ENCODE data around the gene CCDC85B.
A peak's percentile ranks its signal among the peaks of the same experiment; 100 is the strongest.

CCDC85B gene

GRCh38 chr11:65869643-65870306, 20.7 kb upstream of the CCDC85B start:
- no peak for DNase-seq

DNA sequence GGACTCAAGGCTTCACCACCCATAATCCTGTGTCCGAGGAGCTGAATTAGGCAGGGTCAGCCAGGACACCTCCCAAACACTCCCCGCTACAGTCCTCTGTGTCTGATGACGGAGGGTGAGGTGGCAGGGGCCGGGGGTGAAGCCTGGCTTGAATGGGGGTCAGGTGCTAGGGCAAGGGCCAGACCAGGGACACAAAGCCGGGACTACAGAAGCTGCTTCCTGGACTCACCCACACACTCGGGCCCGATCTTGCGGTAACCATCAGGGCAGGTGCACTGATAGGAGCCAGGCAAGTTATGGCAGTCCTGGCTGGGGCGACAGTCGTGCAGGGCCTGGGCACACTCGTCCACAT, 20.2 kb upstream of the CCDC85B start:
- no peak for DNase-seq

DNA sequence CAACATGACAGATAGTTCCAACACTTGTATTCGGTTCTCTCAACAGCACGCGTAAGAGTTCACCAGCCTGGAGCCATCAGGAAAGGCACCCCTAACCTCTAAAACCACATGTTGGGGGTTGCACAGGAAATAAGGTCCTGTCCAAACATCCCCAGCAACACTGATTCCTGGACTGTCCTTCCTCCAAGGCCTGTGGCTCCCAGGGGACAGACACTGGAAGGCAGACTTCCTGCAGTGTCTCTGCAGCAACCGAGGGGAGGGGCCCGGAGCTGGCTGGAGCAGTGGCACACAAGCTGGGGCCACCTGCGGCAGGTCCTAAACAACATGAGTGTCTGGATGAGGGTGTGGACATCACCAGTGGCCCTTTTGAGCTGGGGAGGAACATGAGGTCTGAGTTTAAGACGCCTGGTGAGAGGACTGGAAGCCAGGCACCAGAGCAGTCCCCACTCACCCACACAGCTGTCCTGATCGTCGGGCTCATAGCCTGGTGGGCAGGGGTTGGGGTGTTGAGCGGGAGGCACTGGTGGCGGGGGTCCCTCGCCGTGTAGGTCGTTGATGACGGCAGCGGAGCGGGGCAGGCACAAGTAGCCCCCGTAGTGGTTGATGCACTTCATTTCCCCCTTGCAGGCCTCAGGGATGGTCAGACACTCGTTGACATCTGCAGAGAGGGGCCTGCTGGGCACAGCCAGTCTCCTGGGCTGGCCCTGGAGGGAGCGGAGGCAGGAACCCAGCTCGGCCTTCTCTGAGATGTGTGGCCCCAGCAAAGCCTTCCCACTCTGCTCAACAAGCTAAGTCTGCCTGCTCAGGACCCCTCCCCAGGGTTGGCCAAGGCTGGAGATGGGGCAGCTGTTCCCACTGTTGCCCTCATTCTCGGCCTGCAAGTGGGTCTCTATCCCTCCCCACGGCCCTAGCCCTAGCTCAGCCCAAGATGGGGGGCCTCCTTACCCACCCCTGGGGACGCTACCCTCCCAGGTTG, 19.5 kb upstream of the CCDC85B start:
- DNase-seq: no peak

GRCh38 chr11:65871811-65872548, 18.5 kb upstream of the CCDC85B start:
- no peak for DNase-seq

- no peak for DNase-seq
Observed at GRCh38 chr11:65872586-65873317, 17.7 kb upstream of the CCDC85B start, which contains the start of gene EFEMP2. Gene EFEMP2 (minus strand): TSS chr11:65872800. CDS start chr11:65872354, 446 bp downstream.

- peak; percentile 92 for DNase-seq
Observed at GRCh38 chr11:65873318-65874156, 16.9 kb upstream of the CCDC85B start.

DNA sequence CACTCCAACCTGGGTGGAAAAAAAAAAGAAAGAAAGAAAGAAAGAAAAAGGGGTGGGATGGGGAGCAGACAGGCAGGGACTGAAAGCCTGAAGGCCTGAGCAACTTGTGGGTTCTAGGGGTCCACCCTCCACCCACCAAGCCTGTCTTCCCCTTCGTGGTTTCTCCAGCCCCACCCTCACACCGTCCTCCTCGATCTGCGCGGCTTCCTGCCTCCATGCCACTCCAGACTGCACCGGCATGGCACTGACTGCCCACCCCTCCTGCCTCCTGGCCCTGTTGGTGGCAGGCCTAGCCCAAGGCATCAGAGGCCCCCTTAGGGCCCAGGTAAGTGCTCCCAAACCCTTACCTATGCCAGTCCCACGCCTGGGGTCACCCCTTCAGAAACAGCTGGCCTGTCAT, 10.9 kb upstream of the CCDC85B start, which contains the start of gene CTSW:
Gene CTSW, plus strand, starts transcription at position 221 of the 400 bp plus-strand sequence. Its CDS starts 18 bp downstream, at position 239.
- peak; percentile 50 for DNase-seq

GRCh38 chr11:65880027-65880426, 10.4 kb upstream of the CCDC85B start:
- no peak for DNase-seq

DNA sequence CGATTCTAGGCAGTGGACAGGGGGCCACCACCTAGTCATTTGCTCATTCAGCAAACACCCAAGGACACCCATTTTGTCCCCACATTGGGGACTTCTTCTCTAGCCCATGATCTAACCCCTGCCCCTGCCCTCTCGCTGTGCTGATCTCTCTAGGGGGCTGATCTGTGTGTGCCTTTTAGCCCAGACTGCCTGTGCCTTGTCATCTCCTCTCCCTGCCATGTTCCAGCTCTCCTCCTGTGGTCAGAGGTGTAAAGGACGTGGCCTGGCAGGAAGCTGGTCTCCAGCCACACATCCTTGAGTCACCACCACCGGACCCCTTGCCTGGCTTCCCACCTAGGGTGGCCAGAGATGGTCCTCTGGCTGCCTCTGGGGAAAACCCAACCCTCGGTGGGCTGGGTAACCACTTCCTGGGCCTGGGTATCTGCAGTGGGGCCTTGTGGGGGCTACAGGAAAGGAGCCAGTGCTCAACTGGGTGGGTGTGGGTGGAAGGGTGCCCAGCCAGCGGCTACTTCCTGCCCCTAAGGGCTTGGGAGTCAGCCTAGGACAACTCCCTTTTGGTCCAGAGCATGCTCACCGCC, 9.5 kb upstream of the CCDC85B start:
- DNase-seq: no peak

DNA sequence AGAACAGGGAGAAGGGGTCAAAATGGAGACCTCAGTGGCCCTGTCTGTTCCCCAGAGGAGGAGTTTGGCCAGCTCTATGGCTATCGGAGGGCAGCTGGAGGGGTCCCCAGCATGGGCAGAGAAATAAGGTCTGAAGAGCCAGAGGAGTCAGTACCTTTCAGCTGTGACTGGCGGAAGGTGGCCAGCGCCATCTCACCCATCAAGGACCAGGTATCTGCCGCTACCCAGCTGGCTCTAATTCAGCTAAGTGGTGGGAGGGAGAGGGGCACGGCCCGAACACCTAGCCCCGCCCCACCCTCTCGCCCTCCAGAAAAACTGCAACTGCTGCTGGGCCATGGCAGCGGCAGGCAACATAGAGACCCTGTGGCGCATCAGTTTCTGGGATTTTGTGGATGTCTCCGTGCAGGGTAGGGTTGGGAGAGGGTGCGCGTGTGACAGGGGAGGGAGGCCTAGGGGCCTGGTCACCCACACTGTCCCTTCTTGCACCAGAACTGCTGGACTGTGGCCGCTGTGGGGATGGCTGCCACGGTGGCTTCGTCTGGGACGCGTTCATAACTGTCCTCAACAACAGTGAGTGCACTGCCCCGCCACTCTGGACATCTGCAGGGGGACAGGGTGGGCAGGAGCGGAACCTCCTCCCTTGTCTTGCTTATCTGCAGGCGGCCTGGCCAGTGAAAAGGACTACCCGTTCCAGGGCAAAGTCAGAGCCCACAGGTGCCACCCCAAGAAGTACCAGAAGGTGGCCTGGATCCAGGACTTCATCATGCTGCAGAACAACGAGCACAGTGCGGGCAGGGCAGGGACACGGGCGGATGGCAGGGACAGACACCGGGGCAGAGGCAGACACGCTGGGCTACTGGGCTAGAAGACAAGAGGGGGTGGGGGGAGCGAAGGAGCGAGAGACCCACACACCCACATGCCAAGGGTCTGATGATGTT, 8.1 kb upstream of the CCDC85B start:
- no peak for DNase-seq

DNA sequence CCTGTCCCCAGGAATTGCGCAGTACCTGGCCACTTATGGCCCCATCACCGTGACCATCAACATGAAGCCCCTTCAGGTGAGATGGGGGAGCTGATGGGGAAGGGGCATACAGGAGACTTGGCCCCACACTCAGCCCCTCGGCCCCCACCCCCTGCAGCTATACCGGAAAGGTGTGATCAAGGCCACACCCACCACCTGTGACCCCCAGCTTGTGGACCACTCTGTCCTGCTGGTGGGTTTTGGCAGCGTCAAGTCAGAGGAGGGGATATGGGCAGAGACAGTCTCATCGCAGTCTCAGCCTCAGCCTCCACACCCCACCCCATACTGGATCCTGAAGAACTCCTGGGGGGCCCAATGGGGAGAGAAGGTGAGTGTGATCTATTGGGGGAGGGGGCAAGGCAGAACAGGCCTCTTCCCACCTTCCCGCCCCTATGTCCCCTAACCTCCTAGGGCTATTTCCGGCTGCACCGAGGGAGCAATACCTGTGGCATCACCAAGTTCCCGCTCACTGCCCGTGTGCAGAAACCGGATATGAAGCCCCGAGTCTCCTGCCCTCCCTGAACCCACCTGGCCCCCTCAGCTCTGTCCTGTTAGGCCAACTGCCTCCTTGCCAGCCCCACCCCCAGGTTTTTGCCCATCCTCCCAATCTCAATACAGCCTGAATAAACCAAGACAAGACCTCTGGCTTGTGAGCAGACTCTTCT, 7.3 kb upstream of the CCDC85B start:
- DNase-seq: no peak

DNA sequence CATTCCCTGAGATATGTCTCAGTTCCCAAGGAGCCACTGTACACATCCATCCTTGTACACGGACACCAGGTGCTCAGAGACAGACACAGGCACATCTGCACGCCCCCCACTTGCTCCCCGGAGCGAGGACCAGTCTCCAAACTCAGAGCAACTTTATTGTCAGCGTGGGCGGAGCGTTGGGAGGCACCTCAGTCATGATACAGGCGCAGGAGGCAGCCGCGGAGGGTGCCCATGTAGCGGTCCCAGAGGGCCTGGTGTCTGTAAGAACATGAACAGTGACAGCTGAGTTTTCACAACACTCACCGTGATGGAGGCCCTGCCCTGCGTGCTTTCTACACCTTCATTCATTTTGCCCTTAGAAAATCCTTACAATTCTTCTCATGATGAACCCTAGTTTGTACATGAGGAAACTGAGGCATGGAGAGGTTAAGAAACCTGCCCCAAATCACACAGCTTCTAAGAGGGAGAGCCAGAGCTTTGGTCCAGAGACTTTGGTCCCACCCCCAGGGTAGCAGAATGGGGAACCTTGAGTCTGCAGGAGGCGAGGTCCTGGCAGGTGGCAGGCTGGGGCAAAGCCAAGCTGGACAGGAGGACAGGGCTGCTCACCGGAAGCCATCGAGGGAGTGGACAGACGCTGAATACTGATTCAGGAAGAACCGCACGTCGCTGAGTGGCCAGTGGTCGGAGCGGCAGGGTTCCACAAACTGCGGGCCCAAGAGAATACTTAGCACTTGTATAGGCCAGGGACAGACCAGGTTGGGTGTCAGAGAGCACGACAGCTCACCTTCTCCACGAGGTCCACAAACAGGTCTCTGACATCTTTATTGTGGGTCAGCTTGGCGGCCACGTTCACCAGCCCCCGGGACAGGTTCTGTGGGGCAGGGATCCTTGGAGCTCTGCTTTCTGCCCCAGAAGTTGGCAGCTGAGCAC, 6.4 kb upstream of the CCDC85B start:
- DNase-seq: no peak

GRCh38 chr11:65884716-65885092, 5.8 kb upstream of the CCDC85B start:
- DNase-seq: peak; percentile 79

DNA sequence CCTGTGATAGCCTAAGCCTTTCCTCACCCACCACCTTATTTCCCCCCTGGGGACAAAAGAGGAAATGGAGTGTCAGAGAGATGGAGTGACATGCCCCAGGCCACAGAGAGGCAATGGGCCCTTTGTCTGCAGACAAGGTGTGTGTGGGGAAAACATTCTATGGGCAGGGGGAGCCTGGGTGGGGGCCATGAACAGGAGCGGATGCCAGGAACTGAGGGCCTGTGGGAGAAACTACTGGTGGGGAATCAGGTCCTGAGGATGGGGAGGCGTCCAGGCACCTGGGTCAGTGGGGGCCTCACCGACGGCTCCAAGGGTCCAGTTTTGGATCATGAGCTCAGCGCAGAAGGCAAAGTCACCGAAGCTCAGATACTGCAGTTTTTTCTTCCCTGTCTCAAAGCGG, 5.2 kb upstream of the CCDC85B start:
- DNase-seq: no peak

- DNase-seq: no peak
Observed at GRCh38 chr11:65885808-65886536, 4.5 kb upstream of the CCDC85B start.

DNA sequence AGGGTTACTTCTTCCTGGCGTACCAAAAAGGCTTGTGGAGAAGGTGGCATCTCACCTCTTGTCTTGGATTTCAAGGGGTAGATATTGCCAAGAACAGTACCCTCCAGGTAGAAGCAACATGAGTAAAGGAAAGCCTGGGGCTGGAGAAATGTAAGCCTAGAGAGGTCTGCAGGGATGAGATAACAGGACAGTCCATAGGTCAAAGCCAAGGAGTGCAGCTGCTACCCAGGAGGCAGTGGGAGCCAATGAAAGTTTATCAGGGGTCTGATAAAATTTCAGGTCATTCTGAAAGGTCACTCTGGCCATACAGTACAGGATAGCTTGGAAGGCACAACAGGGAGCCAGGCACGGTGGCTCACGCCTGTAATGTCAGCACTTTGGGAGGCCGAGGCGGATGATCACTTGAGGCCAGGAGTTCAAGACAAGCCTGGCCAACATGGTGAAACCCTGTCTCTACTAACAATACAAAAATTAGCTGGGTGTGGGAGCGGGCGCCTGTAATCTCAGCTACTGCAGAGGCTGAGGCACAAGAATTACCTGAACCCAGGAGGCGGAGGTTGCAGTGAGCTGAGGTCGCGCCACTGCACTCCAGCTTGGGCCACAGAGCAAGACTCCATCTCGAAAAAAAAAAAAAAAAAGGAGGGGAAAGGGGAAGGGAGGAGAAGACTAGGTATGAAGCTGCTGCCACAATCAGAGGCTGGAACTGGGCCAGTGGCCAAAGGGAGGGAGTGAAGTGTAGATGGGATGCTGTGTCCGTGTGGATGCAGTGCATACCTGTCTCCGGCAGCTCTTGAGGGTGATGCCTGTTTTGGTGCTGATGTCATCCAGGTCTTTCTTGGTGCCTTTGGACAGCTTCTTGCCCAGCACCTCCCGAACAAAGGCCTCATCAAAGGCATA, 3.4 kb upstream of the CCDC85B start:
- DNase-seq: no peak
